ENCODE results near the gene RRAGC. TPM values are rescaled to one million over a fixed set of nuclear protein-coding genes. Genes with fewer than 3 reads are reported as not detected.

Gene RRAGC
- polyA plus RNA-seq, 2 of the 4 experiments (the other 2 are of a cell fraction), result 10.9 to 18.0 TPM

DNA sequence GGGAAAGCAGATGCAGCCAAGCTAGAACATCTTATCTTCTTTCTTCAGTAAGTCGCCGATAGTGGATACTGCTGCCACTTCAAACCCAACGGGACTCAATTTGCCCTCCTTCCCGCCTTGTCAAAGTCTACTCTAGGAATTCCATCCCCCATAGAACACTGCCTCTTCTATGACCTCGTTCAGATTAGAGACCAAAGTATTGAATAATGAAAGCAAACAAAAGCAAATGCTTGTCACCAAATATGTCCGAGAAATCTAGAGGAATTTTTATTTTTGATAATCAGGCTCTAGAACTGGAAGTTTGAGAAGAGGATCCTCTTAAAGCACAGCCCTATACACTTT lies 853 bp upstream of the RRAGC start (continued):
- TF ChIP-seq HOXB5 (CRISPR knock-in tag; IDR thresholded peaks at IDR 0.05), result no peak
- no peak for TF ChIP-seq HDAC2 (IDR thresholded peaks at IDR 0.05)
- TF ChIP-seq CHD2 (IDR thresholded peaks at IDR 0.05; ENCODE audit: low read length, partially characterized antibody), result no peak
- TF ChIP-seq SREBF2 (IDR thresholded peaks at IDR 0.05), result no peak
- no peak for TF ChIP-seq HEYL (CRISPR knock-in tag; IDR thresholded peaks at IDR 0.05)
- no peak for TF ChIP-seq BHLHE40 (IDR thresholded peaks at IDR 0.05; ENCODE audit: low read depth, low read length)
- TF ChIP-seq GATA3 (IDR thresholded peaks at IDR 0.05; ENCODE audit: borderline replicate concordance), result no peak
- no peak for TF ChIP-seq ESRRA (IDR thresholded peaks at IDR 0.05; ENCODE audit: borderline replicate concordance, low read length)
- TF ChIP-seq HOXA7 (CRISPR knock-in tag; IDR thresholded peaks at IDR 0.05), result no peak
- TF ChIP-seq, protein P1, sequence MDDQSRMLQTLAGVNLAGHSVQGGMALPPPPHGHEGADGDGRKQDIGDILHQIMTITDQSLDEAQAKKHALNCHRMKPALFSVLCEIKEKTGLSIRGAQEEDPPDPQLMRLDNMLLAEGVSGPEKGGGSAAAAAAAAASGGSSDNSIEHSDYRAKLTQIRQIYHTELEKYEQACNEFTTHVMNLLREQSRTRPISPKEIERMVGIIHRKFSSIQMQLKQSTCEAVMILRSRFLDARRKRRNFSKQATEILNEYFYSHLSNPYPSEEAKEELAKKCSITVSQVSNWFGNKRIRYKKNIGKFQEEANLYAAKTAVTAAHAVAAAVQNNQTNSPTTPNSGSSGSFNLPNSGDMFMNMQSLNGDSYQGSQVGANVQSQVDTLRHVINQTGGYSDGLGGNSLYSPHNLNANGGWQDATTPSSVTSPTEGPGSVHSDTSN (IDR thresholded peaks at IDR 0.05), result no peak
- no peak for TF ChIP-seq RFX5 (IDR thresholded peaks at IDR 0.05)
- no peak for TF ChIP-seq FOSB (CRISPR knock-in tag; IDR thresholded peaks at IDR 0.05)
- no peak for TF ChIP-seq RNF2 (IDR thresholded peaks at IDR 0.05; ENCODE audit: borderline replicate concordance, low read depth)

- TF ChIP-seq HOXA7 (CRISPR knock-in tag; IDR thresholded peaks at IDR 0.05) (no peak), NFE2L2 (conservative IDR thresholded peaks at IDR 0.05; ENCODE audit: low read length) (no peak), NR3C1 (IDR thresholded peaks at IDR 0.05) (no peak), BCL3 (IDR thresholded peaks at IDR 0.05) (no peak), RCOR1 (IDR thresholded peaks at IDR 0.05; ENCODE audit: low read depth, low read length) (no peak), MAZ (IDR thresholded peaks at IDR 0.05; ENCODE audit: borderline replicate concordance, low read depth, low read length) (no peak), SMC3 (IDR thresholded peaks at IDR 0.05) (no peak), RARB (CRISPR knock-in tag; IDR thresholded peaks at IDR 0.05) (no peak), KDM1A (IDR thresholded peaks at IDR 0.05; ENCODE audit: low read depth) (no peak), CBX2 (IDR thresholded peaks at IDR 0.05; ENCODE audit: borderline replicate concordance, low read depth) (no peak), FOSB (CRISPR knock-in tag; IDR thresholded peaks at IDR 0.05) (no peak), ATOH8 (CRISPR knock-in tag; IDR thresholded peaks at IDR 0.05; ENCODE audit: low read depth) (no peak), ZSCAN20 (CRISPR knock-in tag; IDR thresholded peaks at IDR 0.05) (no peak), ZNF302 (CRISPR knock-in tag; IDR thresholded peaks at IDR 0.05) (no peak), POLR2AphosphoS2 (conservative IDR thresholded peaks at IDR 0.05; ENCODE audit: low read length) (no peak), ELK1 (IDR thresholded peaks at IDR 0.05; ENCODE audit: low read depth, low read length) (no peak), PHF8 (IDR thresholded peaks at IDR 0.05; ENCODE audit: borderline replicate concordance, low read depth) (no peak), TP53 (CRISPR knock-in tag; IDR thresholded peaks at IDR 0.05) (no peak), ESRRA (IDR thresholded peaks at IDR 0.05; ENCODE audit: borderline replicate concordance, low read length) (no peak), ZC3H11A (IDR thresholded peaks at IDR 0.05) (no peak)
- 11% methylated on average over 8 of the region's 51 CpGs for WGBS (ENCODE audit: missing lambda C conversion rate)
- FAIRE-seq (no peak), ATAC-seq (peak; percentile 31 to 48), DNase-seq (ENCODE audit: low read depth in 1 of 2, low spot score in 1 of 2) (peak; percentile 15 to 18)
- peak overlapping the region; percentile 85 to 92 for H3K27ac ChIP-seq
- H3K4me1 ChIP-seq, result peaks cover 11% of the 10 kb centered on the region
- peak overlapping the region; percentile 92 for H3K4me2 ChIP-seq
- ChIA-PET CTCF (interaction anchor here (0.9 kb wide), 1 partner anchor 815 kb away, joined by 3 read pairs; no protein-coding TSS in a partner anchor), POLR2A (interaction anchor here (0.6 kb wide), 1 partner anchor 130 kb away, joined by 3 read pairs; no protein-coding TSS in a partner anchor)
- peak overlapping the region; percentile 89 for H3K4me3 ChIP-seq
- H3K9me3 ChIP-seq, result no peaks in the 10 kb centered on the region
Measured at GRCh38 chr1:38858833-38859560, 575 bp downstream of the RRAGC start.

All from A549 (cell line).